ENCODE results near the gene RFNG.

RFNG gene

GRCh38 chr17:82077617-82078358 lies 26.2 kb upstream of the RFNG start:
- DNase-seq: no peak

DNA sequence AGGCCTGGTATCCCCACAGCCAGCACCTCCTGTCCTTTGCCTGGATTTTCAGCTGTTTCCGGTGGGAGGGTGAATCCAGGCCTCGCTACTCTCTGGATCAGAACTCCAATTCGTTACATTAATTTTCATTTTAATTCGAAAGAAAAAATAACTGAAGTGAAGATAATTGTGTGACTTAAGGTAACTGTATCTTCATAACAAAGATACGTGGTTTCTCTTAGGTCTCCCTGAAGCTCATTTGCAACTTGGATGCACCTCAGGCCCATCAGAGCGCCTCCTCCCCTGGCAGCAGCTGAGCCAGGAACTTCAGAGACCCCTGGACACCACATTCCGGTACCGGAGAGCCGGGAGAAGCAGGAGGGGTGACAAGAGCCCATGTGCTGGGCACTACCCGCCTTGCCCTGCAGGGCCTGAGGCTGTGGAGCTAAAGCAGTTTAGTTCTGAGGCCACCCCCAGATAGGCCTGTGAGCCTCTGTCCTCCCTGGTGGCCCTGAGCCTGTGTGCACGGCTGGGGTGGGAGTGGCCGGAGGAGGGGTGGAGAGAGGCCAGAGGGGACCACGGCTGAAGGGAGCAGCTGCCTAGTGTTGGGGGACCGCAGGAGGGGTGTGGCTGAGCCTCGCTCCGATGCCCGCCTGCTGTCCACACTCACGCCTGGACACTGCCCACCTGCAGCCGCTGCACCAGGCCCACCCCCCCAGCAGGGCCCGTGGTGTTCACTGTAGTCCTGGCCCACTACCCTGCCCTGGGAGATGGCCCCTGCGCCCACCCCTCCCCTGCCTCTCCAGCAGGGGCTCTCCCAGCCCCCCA lies 25.4 kb upstream of the RFNG start:
- DNase-seq: no peak

- no peak for DNase-seq
Measured at GRCh38 chr17:82076018-82076784, 24.6 kb upstream of the RFNG start.

DNA sequence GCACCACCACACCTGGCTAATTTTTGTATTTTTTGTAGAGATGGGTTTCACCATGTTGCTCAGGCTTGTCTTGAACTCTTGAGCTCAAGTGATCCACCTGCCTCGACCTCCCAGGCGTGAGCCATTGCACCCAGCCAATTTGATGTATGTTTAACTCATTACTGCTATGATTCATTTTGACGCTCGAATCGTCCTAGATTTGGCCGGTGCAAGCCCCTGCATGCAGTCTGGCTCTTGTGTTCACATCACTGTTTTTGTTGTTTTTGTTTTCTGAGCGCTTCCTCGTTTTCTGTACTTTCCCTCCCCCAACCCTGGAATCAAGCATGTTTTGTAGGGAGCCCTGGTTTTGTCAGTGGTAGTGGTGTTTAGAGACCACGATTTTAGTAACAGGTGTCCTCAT lies 21.8 kb upstream of the RFNG start:
- DNase-seq: no peak

DNA sequence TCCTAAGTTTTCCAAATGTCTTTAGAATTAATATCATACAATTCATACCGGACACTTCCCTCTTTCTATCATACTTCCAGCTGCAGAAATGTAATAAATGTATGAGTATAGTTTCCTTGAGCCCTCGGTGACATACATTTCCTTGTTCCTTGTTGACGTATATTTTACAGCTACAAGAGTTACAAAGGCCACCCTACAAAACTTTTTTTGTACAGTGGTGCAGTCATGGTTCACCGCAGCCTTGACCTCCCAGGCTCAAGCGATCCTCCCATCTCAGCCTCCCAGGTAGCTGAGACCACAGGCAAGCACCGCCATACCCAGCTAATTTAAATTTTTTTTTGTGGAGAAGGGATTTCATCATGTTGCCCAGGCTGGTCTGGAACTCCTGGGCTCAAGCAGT lies 21.2 kb upstream of the RFNG start:
- no peak for DNase-seq

GRCh38 chr17:82070611-82071010 lies 19.0 kb upstream of the RFNG start:
- no peak for DNase-seq

GRCh38 chr17:82065638-82066303 lies 14.2 kb upstream of the RFNG start, which contains the start of gene DUS1L:
Gene DUS1L (minus strand): TSS chr17:82065804. CDS start chr17:82065059, 745 bp downstream.
- DNase-seq: peak; percentile 41

- no peak for DNase-seq
Measured at GRCh38 chr17:82065193-82065637, 13.6 kb upstream of the RFNG start.

GRCh38 chr17:82064433-82065192 lies 13.0 kb upstream of the RFNG start:
- no peak for DNase-seq

DNA sequence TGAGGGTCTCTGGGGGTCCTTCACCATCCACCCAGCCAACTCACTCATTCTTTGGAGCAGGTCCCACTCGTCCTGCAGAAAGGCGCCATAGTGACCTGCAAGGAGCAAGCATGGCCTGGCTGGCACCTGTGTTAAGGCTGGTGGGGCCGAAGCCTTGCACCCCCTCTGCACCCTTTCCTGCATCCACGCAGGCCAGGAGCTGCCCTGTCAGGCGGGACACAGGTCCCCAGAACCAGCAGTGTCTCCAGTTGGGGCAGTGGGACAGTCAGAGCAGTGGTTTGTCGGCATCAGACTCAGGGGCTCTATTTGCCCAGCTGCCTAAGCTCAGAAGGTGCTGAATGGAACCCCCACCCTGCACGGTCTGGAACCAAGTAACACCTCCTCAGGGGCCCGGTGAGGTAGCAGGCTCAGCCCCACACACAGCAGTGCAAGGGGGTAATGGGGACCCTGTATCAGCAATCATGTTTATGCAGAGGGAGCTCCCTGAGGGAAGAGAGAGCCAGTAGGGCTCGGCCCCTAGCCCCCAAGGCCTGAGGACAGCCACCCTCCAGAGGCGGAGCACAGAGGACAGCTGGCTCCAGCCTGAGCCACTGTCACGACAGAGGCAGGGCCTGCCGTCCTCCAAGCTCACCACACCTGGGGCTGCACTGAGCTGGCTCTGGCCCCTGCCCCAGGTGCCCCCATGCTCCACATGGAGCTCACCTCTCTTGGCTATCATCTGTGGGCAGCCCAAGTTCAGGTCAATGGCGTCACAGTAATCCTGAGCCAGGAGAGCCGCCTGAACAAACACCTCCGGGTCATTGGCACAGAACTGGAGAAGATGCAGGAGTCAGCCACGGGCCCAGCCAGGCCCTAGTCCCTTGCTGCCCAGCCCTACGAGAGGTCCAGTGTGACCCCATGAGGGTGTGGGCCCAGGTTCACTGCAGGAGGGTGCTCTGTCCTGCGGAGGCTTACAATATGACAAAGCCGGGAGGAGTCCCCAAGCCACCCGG lies 12.1 kb upstream of the RFNG start:
- no peak for DNase-seq

DNA sequence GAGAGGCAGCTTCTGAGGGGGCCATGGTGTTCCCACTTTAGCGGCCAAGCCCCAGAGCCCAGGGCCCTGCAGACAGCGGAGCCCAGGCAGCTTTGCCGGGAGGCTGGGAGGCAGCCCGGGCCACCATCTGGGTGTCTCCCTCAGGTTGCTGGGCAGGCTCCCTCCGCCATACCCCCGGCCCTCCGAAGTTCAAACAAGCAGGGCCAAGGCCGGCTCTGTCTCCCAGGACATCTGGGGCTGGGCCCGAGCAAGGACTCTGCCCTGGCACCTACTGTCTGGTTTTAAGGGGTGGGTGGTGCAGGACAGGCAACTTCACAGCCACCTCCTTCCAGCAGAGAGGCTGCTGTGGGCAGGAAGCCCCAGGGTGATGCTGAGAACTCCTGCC lies 11.4 kb upstream of the RFNG start:
- DNase-seq: no peak

DNA sequence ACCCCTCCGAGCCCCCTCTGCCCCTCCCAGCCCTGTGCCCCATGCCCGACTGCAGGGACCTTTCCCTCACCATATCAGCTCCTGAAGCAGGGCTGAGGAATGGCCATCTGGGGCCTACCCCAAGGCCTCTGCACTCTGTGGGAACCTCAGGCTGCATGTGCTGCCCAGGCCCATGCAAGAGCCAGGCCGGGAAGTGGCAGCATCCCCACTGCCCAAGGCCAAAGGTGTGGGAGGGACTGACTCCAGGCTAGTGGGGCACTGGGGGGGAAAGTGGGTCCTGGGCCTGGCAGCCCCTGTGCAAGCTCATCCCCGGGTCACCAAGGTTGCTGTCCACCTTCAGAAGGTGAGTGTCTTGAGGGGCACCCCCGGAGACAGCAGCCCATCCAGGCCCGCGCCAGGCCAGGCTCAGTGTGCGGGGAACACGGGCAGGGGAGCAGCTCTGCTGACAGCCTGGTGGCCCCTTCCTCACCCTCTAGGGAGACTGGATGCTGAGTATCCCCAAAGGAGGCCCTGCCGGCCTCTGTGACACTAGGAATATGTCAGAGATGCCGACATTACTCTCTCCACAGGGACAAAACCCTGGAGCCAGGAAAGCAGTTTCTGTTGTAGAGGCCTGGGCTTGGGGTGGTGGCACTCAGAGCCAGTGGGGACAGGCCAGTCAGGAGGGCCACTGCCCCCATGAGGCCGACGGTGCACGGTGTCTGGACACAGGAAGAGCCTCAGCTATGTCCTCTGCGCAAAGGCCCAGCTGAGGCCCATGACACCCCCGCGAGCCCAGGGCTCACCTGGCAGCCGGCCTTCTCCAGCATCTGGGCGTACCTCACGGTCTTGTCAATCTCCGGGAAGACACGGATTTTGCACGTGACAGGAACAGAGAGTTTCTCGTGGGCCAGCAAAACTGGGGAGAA lies 10.7 kb upstream of the RFNG start:
- DNase-seq: no peak

DNA sequence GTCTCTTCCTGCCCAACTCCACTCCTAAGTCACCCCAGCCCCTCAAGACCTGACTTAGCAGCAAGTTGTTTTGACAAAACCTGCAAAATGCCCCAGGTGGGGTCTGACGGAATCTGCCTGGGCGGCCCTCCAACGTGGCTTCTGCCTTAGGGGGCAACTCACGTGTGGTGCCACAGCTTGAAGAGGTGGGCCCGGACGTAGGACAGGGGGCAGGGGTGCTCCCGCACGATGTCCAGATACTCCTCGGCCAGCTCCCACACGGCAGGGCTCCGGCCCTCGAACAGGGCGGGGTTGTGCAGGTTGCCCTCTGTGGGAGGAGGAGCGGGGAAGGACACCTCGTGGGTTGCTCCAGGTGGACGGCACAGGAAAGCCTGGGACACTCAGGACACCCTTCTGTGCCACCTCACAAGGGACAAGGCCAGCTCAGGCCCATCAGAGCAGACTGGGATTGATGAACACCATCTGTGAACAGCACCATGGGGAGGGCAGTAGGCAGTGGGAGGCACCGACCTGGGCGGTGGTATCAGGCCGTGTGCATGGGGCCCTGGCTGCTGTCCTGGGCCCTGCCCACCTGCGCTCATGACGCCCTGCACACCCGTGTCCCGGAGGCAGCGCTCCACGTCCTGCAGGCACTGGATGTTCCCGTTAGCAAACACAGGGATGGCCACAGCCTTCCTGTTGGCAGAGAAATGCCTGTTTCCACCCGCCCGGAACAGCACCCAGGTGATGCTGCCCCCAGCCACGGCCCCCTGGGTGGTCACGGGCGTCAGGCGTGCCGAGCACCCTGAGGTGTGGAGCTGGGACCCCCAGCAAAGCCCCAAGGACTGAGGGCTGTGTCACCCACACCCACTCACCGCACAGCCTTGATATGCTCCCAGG lies 9.7 kb upstream of the RFNG start:
- DNase-seq: no peak

GRCh38 chr17:82060614-82061013 lies 9.0 kb upstream of the RFNG start:
- DNase-seq: no peak

DNA sequence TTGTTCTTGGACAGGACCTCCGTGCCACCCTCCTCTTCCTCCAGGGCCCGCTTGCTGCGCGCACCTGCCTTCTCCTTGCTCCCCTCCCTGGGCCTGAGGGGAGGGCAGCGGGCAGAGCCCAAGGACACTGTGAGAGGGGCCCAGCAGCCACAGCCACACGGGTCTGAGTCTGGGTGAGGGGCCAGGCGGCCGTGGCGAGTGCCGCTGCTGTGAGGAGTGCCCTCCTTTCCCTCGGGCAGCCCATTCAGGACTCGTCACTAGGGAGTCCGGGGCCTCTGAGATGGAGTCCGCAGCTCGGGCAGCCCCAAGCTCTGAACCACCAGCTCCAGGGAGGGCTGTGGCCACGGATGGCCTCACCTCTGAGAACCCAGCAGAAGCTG lies 8.4 kb upstream of the RFNG start:
- no peak for DNase-seq

- DNase-seq: no peak
Measured at GRCh38 chr17:82059272-82060000, 7.8 kb upstream of the RFNG start.

GRCh38 chr17:82058855-82059249 lies 7.2 kb upstream of the RFNG start:
- no peak for DNase-seq

- DNase-seq: no peak
Measured at GRCh38 chr17:82058230-82058854, 6.7 kb upstream of the RFNG start.

All from KG1 (cell line).